K562 (cell line): ENCODE results near the gene MADD. TPM values are rescaled to one million over a fixed set of nuclear protein-coding genes. Genes with fewer than 3 reads are reported as not detected.
A peak's percentile ranks its signal among the peaks of the same experiment; 100 is the strongest.

Source experiments
- CREB3 ChIP-seq: fragments of 450-650 bp; conservative IDR thresholded peaks from 2 replicates; pipeline ENCODE4 v1.6.1; 2016; ENCODE audit warnings: missing genetic modification characterization, low read depth, mild to moderate bottlenecking, missing compliant biosample characterization, moderate library complexity
- ERF ChIP-seq: fragments of 450-650 bp; formaldehyde crosslinking; IDR thresholded peaks from 2 replicates; pipeline ENCODE4 v1.4.0; 2020; ENCODE audit warnings: mild to moderate bottlenecking, mixed read lengths
- HDAC8 ChIP-seq: fragments of 450-650 bp; IDR thresholded peaks from 2 replicates; pipeline ENCODE4 v1.6.1; 2016; ENCODE audit warnings: mild to moderate bottlenecking, missing genetic modification characterization, moderate library complexity, missing compliant biosample characterization
- KLF6 ChIP-seq: fragments of 250-450 bp; sonication (Bioruptor Pico); IDR thresholded peaks from 2 replicates; pipeline ENCODE4 v1.4.0; 2020; ENCODE audit warnings: mild to moderate bottlenecking, moderate library complexity, borderline replicate concordance
- POLR2AphosphoS5 ChIP-seq: IDR thresholded peaks from 2 replicates; pipeline ENCODE4 v1.6.1; 2011; ENCODE audit warnings: mild to moderate bottlenecking, low read depth, low read length, moderate library complexity; ENCODE audit not compliant: control insufficient read depth, insufficient read depth
- ZNF24 ChIP-seq: fragments of 450-650 bp; IDR thresholded peaks from 2 replicates; pipeline ENCODE4 v1.6.1; 2016
- ZNF764 ChIP-seq: fragments of 250-450 bp; sonication (Bioruptor Pico); IDR thresholded peaks from 2 replicates; pipeline ENCODE4 v1.4.0; 2020; ENCODE audit warnings: low read depth, mild to moderate bottlenecking, moderate library complexity
- ZSCAN29 ChIP-seq: fragments of 450-650 bp; IDR thresholded peaks from 2 replicates; pipeline ENCODE4 v1.6.1; 2017
- polyA plus RNA-seq, 8 experiments: library from polyadenylated mRNA; depleted of rRNA in 4 of 8; stranded (reverse) in 5 of 8; unstranded in 3 of 8; fragments of >200 nt; fragmentation: Nextera tagmentation in 2 of 8; fragmentation: Illumina TruSeq in 1 of 8; extraction: Ambion mirVana in 2 of 8; extraction: Trizol in 1 of 8; gene quantifications; 2 replicates each; pipeline versions ENCODE4 v1.2.1 to v1.2.3, GENCODE V29; 2011 to 2014; ENCODE audit warnings: inconsistent platforms in 1 of 8, missing spikeins in 1 of 8
- total RNA-seq, 7 experiments: library from RNA; depleted of rRNA in 6 of 7; stranded (reverse); fragments of >200 nt in 6 of 7; fragmentation: Illumina TruSeq in 2 of 7; extraction: Trizol in 2 of 7; gene quantifications; 2 replicates each; pipeline versions ENCODE4 v1.2.1 to v1.2.3, GENCODE V29; 2011 to 2021; ENCODE audit warnings: low replicate concordance in 1 of 7
- TF ChIP-seq, protein P1 (sequence below): fragments of 250-450 bp; sonication (Bioruptor Pico); IDR thresholded peaks from 2 replicates; pipeline ENCODE4 v1.5.1; 2021; ENCODE audit warnings: mild to moderate bottlenecking
- TF ChIP-seq, protein P2 (sequence below), 2 experiments: IDR thresholded peaks; 2 replicates each; pipeline ENCODE4 v1.6.1; 2011; ENCODE audit warnings: borderline replicate concordance in 1 of 2, control low read depth in 1 of 2, low read depth in 1 of 2, low read length in 1 of 2, mild to moderate bottlenecking in 1 of 2, mixed read lengths in 1 of 2, moderate library complexity in 1 of 2; ENCODE audit not compliant: insufficient read depth in 1 of 2, insufficient read length in 1 of 2, poor library complexity in 1 of 2, severe bottlenecking in 1 of 2; ENCODE audit errors: extremely low read depth in 1 of 2

MADD gene
- total and polyA plus RNA-seq, 9 of the 15 experiments (the other 6 are each of a cell fraction or from before 2014, with no cell fraction given): 0.68 to 57.6 (median 33.6) TPM

GRCh38 chr11:47269002-47269828 lies 718 bp upstream of the MADD start (continued):
- no peak for TF ChIP-seq HDAC8
- TF ChIP-seq, protein P1, sequence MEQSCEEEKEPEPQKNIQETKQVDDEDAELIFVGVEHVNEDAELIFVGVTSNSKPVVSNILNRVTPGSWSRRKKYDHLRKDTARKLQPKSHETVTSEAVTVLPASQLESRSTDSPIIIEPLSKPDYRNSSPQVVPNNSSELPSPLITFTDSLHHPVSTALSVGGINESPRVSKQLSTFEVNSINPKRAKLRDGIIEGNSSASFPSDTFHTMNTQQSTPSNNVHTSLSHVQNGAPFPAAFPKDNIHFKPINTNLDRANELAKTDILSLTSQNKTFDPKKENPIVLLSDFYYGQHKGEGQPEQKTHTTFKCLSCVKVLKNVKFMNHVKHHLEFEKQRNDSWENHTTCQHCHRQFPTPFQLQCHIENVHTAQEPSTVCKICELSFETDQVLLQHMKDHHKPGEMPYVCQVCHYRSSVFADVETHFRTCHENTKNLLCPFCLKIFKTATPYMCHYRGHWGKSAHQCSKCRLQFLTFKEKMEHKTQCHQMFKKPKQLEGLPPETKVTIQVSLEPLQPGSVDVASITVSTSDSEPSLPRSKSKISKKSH (CRISPR knock-in tag): 0 out of 2 replicates have a peak, but pooled peaks have one; percentile 13
- TF ChIP-seq, protein P2, sequence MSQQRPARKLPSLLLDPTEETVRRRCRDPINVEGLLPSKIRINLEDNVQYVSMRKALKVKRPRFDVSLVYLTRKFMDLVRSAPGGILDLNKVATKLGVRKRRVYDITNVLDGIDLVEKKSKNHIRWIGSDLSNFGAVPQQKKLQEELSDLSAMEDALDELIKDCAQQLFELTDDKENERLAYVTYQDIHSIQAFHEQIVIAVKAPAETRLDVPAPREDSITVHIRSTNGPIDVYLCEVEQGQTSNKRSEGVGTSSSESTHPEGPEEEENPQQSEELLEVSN (IDR thresholded peaks at IDR 0.05; ENCODE audit: borderline replicate concordance in 1 of 2, extremely low read depth in 1 of 2, insufficient read depth in 1 of 2, insufficient read length in 1 of 2, low read depth in 1 of 2, low read length in 1 of 2, poor library complexity in 1 of 2, severe bottlenecking in 1 of 2): peak; percentile 80 to 82
- no peak for TF ChIP-seq ZNF24
- TF ChIP-seq POLR2AphosphoS5: peak; percentile 55
- peak; percentile 94 for TF ChIP-seq ERF (CRISPR knock-in tag)
- 0 out of 2 replicates have a peak, but pooled peaks have one; percentile 25 for TF ChIP-seq CREB3
- 0 out of 2 replicates have a peak, but pooled peaks have one; percentile 77 for TF ChIP-seq ZSCAN29
- TF ChIP-seq ZNF764: no peak
- no peak for TF ChIP-seq KLF6
